ENCODE results near the gene ARHGAP6.

- no peak for TF ChIP-seq CTCF (CRISPR knock-in tag; IDR thresholded peaks at IDR 0.05)
- TF ChIP-seq SNRNP70 (IDR thresholded peaks at IDR 0.05; ENCODE audit: low read depth, low read length): no peak
- TF ChIP-seq MYC (CRISPR knock-in tag; IDR thresholded peaks at IDR 0.05; ENCODE audit: borderline replicate concordance): no peak
- TF ChIP-seq, protein P1, sequence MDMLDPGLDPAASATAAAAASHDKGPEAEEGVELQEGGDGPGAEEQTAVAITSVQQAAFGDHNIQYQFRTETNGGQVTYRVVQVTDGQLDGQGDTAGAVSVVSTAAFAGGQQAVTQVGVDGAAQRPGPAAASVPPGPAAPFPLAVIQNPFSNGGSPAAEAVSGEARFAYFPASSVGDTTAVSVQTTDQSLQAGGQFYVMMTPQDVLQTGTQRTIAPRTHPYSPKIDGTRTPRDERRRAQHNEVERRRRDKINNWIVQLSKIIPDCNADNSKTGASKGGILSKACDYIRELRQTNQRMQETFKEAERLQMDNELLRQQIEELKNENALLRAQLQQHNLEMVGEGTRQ (IDR thresholded peaks at IDR 0.05; ENCODE audit: low read depth, low read length): no peak
- TF ChIP-seq, protein P1 (CRISPR knock-in tag; IDR thresholded peaks at IDR 0.05; ENCODE audit: borderline replicate concordance): no peak
- no peak for TF ChIP-seq HMG20A (CRISPR knock-in tag; IDR thresholded peaks at IDR 0.05; ENCODE audit: borderline replicate concordance)
- TF ChIP-seq TCF7 (IDR thresholded peaks at IDR 0.05; ENCODE audit: low read depth): no peak
- TF ChIP-seq NFIC (IDR thresholded peaks at IDR 0.05; ENCODE audit: low read length): no peak
- no peak for TF ChIP-seq NR1H2 (CRISPR knock-in tag; IDR thresholded peaks at IDR 0.05; ENCODE audit: borderline replicate concordance, low read depth)
- no peak for TF ChIP-seq IRF1 (CRISPR knock-in tag; IDR thresholded peaks at IDR 0.05; ENCODE audit: low read depth)
- no peak for TF ChIP-seq SP1 (IDR thresholded peaks at IDR 0.05)
- no peak for TF ChIP-seq SP1 (CRISPR knock-in tag; IDR thresholded peaks at IDR 0.05)
- no peak for TF ChIP-seq NFE2L2 (IDR thresholded peaks at IDR 0.05; ENCODE audit: low read length)
- no peak for TF ChIP-seq ZNF512B (CRISPR knock-in tag; IDR thresholded peaks at IDR 0.05; ENCODE audit: borderline replicate concordance)
Observed at GRCh38 chrX:11257290-11257689, 408.4 kb downstream of the ARHGAP6 start.

Measured in HepG2 (cell line).